Sigmoid colon (tissue), 7 donors: ENCODE measurements around the gene TCF3. TPM values are rescaled to one million over a fixed set of nuclear protein-coding genes. Genes with fewer than 3 reads are reported as not detected.
"Not testable (repeated sequence)": the region's sequence is repeated elsewhere in the genome, so short reads cannot be mapped to it uniquely, and the experiment has no call there.

Experiments
- DNase-seq: peaks from one replicate; pipeline ENCODE4 v3.0.0-alpha.2; 2019
- H3K27ac ChIP-seq, 4 donors: fragments of 200-600 bp; sonication (generic); one replicate each; pipeline ENCODE4 v1.5.1; 2016 to 2019; ENCODE audit warnings: mild to moderate bottlenecking in 1 of 4
- H3K27me3 ChIP-seq, 3 donors: fragments of 200-600 bp; sonication (generic); one replicate each; pipeline ENCODE4 v1.5.1; 2019; ENCODE audit warnings: mild to moderate bottlenecking in 1 of 3
- H3K36me3 ChIP-seq, 4 donors: fragments of 200-600 bp; sonication (generic); one replicate each; pipeline ENCODE4 v1.5.1; 2016 to 2019
- H3K4me1 ChIP-seq, 4 donors: fragments of 200-600 bp; sonication (generic); one replicate each; pipeline ENCODE4 v1.5.1; 2017 to 2019
- H3K4me3 ChIP-seq, 4 donors: fragments of 200-600 bp; sonication (generic); one replicate each; pipeline ENCODE4 v1.5.1; 2017 to 2019; ENCODE audit warnings: mild to moderate bottlenecking in 2 of 4, moderate library complexity in 1 of 4
- H3K9me3 ChIP-seq, 4 donors: fragments of 200-600 bp in 3 of 4; sonication (generic) in 3 of 4; one replicate each; pipeline versions ENCODE4 v1.5.1 to v1.6.1; 2013 to 2019
- CTCF ChIP-seq, 4 experiments: fragments of 450-650 bp in 3 of 4; fragments of 200-600 bp in 1 of 4; IDR thresholded peaks; one replicate each; pipeline ENCODE4 v1.5.1; 2016 to 2019; ENCODE audit warnings: antibody characterized with exemption in 4 of 4, mild to moderate bottlenecking in 3 of 4, moderate library complexity in 2 of 4
- EP300 ChIP-seq, 4 donors: sonication (generic); formaldehyde crosslinking; IDR thresholded peaks; one replicate each; pipeline ENCODE4 v1.6.1; 2017; ENCODE audit warnings: antibody characterized with exemption in 4 of 4
- POLR2A ChIP-seq, 2 donors: fragments of 450-650 bp; IDR thresholded peaks; one replicate each; pipeline ENCODE4 v1.6.1; 2016; ENCODE audit warnings: antibody characterized with exemption in 2 of 2, mild to moderate bottlenecking in 2 of 2, moderate library complexity in 2 of 2
- POLR2AphosphoS5 ChIP-seq, 4 donors: sonication (generic); formaldehyde crosslinking; IDR thresholded peaks; one replicate each; pipeline ENCODE4 v1.6.1; 2017; ENCODE audit warnings: antibody characterized with exemption in 4 of 4
- WGBS, 2 donors: extraction: QIAGEN DNeasy Blood & Tissue Kit; methylation state at CpG; one replicate each; pipeline ENCODE4 v1.1.7; 2013; 5-methylcytosine and 5-hydroxymethylcytosine counted together
- intact Hi-C: fragments of 100-400 bp; cut with DNase I; formaldehyde crosslinking; loops from one replicate; pipeline ENCODE4 v1.15.1; 2023
- polyA plus RNA-seq, 3 donors: library from polyadenylated mRNA; stranded (reverse); fragments of 200-250 nt; gene quantifications; one replicate each; pipeline ENCODE4 v1.2.3, GENCODE V29; 2013
- total RNA-seq, 4 donors: library from RNA; depleted of rRNA; stranded (reverse); fragments of >200 nt; gene quantifications; one replicate each; pipeline ENCODE4 v1.1.0, GENCODE V29; 2016
- donor health status: healthy with polysubstance abuse.
- donor health status: Bipolar disorder and iron deficiency.
- donor health status: healthy.

TCF3 gene
- total and polyA plus RNA-seq, 7 donors = 18.6 to 66.9 (median 30.8) TPM

- 3 to 5% methylated on average over 21 of the region's 21 CpGs for WGBS, 2 donors
- Histone ChIP-seq H3K27me3 (peaks cover 27 to 80% (median 60%) of the 10 kb centered on the region in 3 donors), H3K4me1 (peaks cover 0 to 26% (median 21%) of the 10 kb centered on the region in 4 donors), H3K27ac (no peak overlapping the region), H3K9me3 (no peaks in the 10 kb centered on the region), H3K36me3 (no peaks in the 10 kb centered on the region), H3K4me3 (no peak overlapping the region)
- intact Hi-C loops = no loop called here
- TF ChIP-seq POLR2A (IDR thresholded peaks at IDR 0.05) (no peak), POLR2AphosphoS5 (IDR thresholded peaks at IDR 0.05) (no peak), EP300 (IDR thresholded peaks at IDR 0.05) (no peak), CTCF (IDR thresholded peaks at IDR 0.05) (no peak)
- no peak for DNase-seq
Measured at GRCh38 chr19:1668486-1669270, 16.3 kb upstream of the TCF3 start.

GRCh38 chr19:1668048-1668485 lies 15.7 kb upstream of the TCF3 start:
- 20 to 45% methylated on average over 2 of the region's 2 CpGs for WGBS, 2 donors
- peaks cover 24 to 74% (median 54%) of the 10 kb centered on the region in 3 donors for H3K27me3 ChIP-seq
- intact Hi-C loops = no loop called here
- no peak overlapping the region for H3K4me3 ChIP-seq
- H3K4me1 ChIP-seq = peaks cover 0 to 26% (median 21%) of the 10 kb centered on the region in 4 donors
- H3K27ac ChIP-seq = no peak overlapping the region
- H3K36me3 ChIP-seq = no peaks in the 10 kb centered on the region
- no peaks in the 10 kb centered on the region for H3K9me3 ChIP-seq
- no peak for TF ChIP-seq CTCF (IDR thresholded peaks at IDR 0.05)
- no peak for TF ChIP-seq EP300 (IDR thresholded peaks at IDR 0.05)
- no peak for TF ChIP-seq POLR2AphosphoS5 (IDR thresholded peaks at IDR 0.05)
- TF ChIP-seq POLR2A (IDR thresholded peaks at IDR 0.05) = no peak
- DNase-seq = no peak

- H3K27me3 ChIP-seq = peaks cover 13 to 50% (median 29%) of the 10 kb centered on the region in 3 donors
- no peak for DNase-seq
Measured at GRCh38 chr19:1665565-1666047, 13.2 kb upstream of the TCF3 start.

GRCh38 chr19:1663852-1664251 lies 11.4 kb upstream of the TCF3 start:
- no peak overlapping the region for H3K4me3 ChIP-seq
- H3K9me3 ChIP-seq = no peaks in the 10 kb centered on the region
- TF ChIP-seq EP300 (IDR thresholded peaks at IDR 0.05) (no peak), CTCF (IDR thresholded peaks at IDR 0.05) (no peak), POLR2A (IDR thresholded peaks at IDR 0.05) (no peak), POLR2AphosphoS5 (IDR thresholded peaks at IDR 0.05) (no peak)
- WGBS, 2 donors = 60 to 68% methylated on average over 13 of the region's 13 CpGs
- intact Hi-C loops = no loop called here
- H3K27me3 ChIP-seq = peaks cover 5 to 35% (median 17%) of the 10 kb centered on the region in 3 donors
- no peak overlapping the region for H3K27ac ChIP-seq
- H3K36me3 ChIP-seq = no peaks in the 10 kb centered on the region
- H3K4me1 ChIP-seq = peaks cover 0 to 10% (median 4%) of the 10 kb centered on the region in 4 donors
- DNase-seq = no peak

More at GRCh38 chr19:1665565-1666047, 13.2 kb upstream of the TCF3 start:
- intact Hi-C loops = no loop called here
- Histone ChIP-seq H3K27ac (no peak overlapping the region), H3K4me1 (peaks cover 0 to 15% (median 7%) of the 10 kb centered on the region in 4 donors), H3K9me3 (no peaks in the 10 kb centered on the region), H3K36me3 (no peaks in the 10 kb centered on the region), H3K4me3 (no peak overlapping the region)
- WGBS, 2 donors = 46 to 48% methylated on average over 12 of the region's 12 CpGs
- TF ChIP-seq POLR2A (IDR thresholded peaks at IDR 0.05) (no peak), CTCF (IDR thresholded peaks at IDR 0.05) (no peak), EP300 (IDR thresholded peaks at IDR 0.05) (no peak), POLR2AphosphoS5 (IDR thresholded peaks at IDR 0.05) (no peak)

GRCh38 chr19:1663227-1663626 lies 10.8 kb upstream of the TCF3 start:
- DNase-seq, H3K4me1 ChIP-seq, H3K9me3 ChIP-seq, intact Hi-C loops, H3K27ac ChIP-seq, H3K36me3 ChIP-seq, H3K4me3 ChIP-seq: not testable (repeated sequence)
- peaks cover 0 to 29% (median 11%) of the 10 kb centered on the region in 3 donors for H3K27me3 ChIP-seq
- WGBS, 2 donors = 90 to 94% methylated on average over 7 of the region's 7 CpGs
